B cell (primary cell): Measurements from ENCODE around the gene CHST8.

Experiments
- EZH2 ChIP-seq: IDR thresholded peaks from 2 replicates; pipeline ENCODE4 v1.6.1; 2012; ENCODE audit warnings: borderline replicate concordance, low read depth, mild to moderate bottlenecking, moderate library complexity, low read length; ENCODE audit not compliant: insufficient read depth, poor library complexity, severe bottlenecking
- TF ChIP-seq, protein P1 (sequence below): fragments of 200-600 bp; IDR thresholded peaks from one replicate; pipeline ENCODE4 v1.8.0; 2022; ENCODE audit warnings: antibody characterized with exemption, mild to moderate bottlenecking

GRCh38 chr19:33749619-33750175, 127.9 kb downstream of the CHST8 start:
- TF ChIP-seq, protein P1, sequence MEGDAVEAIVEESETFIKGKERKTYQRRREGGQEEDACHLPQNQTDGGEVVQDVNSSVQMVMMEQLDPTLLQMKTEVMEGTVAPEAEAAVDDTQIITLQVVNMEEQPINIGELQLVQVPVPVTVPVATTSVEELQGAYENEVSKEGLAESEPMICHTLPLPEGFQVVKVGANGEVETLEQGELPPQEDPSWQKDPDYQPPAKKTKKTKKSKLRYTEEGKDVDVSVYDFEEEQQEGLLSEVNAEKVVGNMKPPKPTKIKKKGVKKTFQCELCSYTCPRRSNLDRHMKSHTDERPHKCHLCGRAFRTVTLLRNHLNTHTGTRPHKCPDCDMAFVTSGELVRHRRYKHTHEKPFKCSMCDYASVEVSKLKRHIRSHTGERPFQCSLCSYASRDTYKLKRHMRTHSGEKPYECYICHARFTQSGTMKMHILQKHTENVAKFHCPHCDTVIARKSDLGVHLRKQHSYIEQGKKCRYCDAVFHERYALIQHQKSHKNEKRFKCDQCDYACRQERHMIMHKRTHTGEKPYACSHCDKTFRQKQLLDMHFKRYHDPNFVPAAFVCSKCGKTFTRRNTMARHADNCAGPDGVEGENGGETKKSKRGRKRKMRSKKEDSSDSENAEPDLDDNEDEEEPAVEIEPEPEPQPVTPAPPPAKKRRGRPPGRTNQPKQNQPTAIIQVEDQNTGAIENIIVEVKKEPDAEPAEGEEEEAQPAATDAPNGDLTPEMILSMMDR = no peak
- no peak for TF ChIP-seq EZH2
